ENCODE results near the gene HDGFL3. TPM values are rescaled to one million over a fixed set of nuclear protein-coding genes. Genes with fewer than 3 reads are reported as not detected.

Gene HDGFL3
- total and polyA plus RNA-seq, 9 of the 15 experiments (the other 6 are each of a cell fraction or from before 2014, with no cell fraction given): 6.7 to 42.0 (median 31.4) TPM

- TF ChIP-seq E2F6 (IDR thresholded peaks at IDR 0.05; ENCODE audit: borderline replicate concordance in 1 of 2, extremely low read depth in 1 of 2, insufficient read depth in 1 of 2, insufficient read length in 1 of 2, low read depth in 1 of 2, low read length in 1 of 2, poor library complexity in 1 of 2, severe bottlenecking in 1 of 2) (no peak), BRCA1 (IDR thresholded peaks at IDR 0.05) (no peak), BRCA1 (CRISPR knock-in tag; IDR thresholded peaks at IDR 0.05) (no peak), ZSCAN32 (CRISPR knock-in tag; IDR thresholded peaks at IDR 0.05) (no peak), ZNF146 (CRISPR knock-in tag; IDR thresholded peaks at IDR 0.05; ENCODE audit: unreplicated experiment) (peak; percentile 70), IRF1 (CRISPR knock-in tag; IDR thresholded peaks at IDR 0.05; ENCODE audit: borderline replicate concordance) (no peak), ELK3 (CRISPR knock-in tag; IDR thresholded peaks at IDR 0.05) (no peak), YY1 (IDR thresholded peaks at IDR 0.05; ENCODE audit: borderline replicate concordance in 1 of 3, control insufficient read depth in 1 of 3, extremely low read depth in 1 of 3, insufficient read depth in 3 of 3, insufficient read length in 1 of 3, insufficient replicate concordance in 2 of 3, low read depth in 1 of 3, low read length in 2 of 3) (no peak), TRIM24 (IDR thresholded peaks at IDR 0.05) (no peak), KLF10 (CRISPR knock-in tag; IDR thresholded peaks at IDR 0.05) (no peak), NFATC3 (IDR thresholded peaks at IDR 0.05) (no peak), ARHGAP35 (IDR thresholded peaks at IDR 0.05; ENCODE audit: partially characterized antibody) (no peak), SMARCE1 (IDR thresholded peaks at IDR 0.05) (no peak), CTCF (IDR thresholded peaks at IDR 0.05 in 2 of 3, conservative IDR thresholded peaks at IDR 0.05 in 1 of 3; ENCODE audit: insufficient read depth in 2 of 3, low read depth in 1 of 3, low read length in 3 of 3) (no peak)
Measured at GRCh38 chr15:83081256-83082014, 126.2 kb downstream of the HDGFL3 start (continued).
